ENCODE results near the gene SPATS2. TPM values are rescaled to one million over a fixed set of nuclear protein-coding genes. Genes with fewer than 3 reads are reported as not detected.

The SPATS2 gene
- total and polyA plus RNA-seq, 2 of the 4 experiments (the other 2 are of a cell fraction): 50.6 to 63.3 TPM

DNA sequence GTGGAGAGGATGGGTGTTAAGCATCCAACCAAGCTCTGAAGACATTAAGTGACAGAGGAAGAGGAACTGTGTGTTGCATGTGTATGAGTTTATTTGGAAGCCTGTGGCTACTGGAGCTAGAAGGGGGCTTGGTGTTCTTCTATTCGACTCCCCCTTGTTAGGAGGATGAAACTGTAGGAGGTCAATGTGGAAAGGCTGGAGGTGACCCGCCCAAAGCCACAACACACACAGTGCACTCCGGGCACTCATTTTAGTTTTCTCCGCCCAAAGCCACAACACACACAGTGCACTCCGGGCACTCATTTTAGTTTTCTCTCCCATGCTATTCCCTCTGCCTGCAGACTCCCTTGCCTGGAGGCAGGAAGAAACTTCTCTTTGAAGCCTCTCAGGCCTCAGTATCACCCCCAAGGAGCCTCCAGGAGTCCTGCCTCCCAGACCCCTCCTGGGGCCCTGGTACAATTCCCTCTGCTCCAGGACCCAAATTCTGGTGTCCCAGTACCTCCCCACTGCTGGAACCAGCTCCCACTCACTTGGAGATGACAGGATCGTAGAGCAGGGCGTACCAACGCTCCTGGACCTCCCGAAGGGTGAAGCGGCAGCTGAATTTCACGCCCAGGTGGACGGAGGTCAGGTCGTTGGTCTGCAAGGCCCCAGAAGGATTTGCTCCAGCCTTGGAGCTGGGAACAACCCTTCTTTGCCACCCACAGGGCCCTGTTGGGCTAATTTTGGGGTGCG is 196.9 kb downstream of the SPATS2 start:
- Histone ChIP-seq H3K4me3 (ENCODE audit: insufficient read depth, low read depth, low read length) (no peak overlapping the region), H3K4me2 (ENCODE audit: low read depth, low read length) (no peak overlapping the region), H3K56ac (ENCODE audit: extremely low read depth, insufficient read depth, low read length) (no peak overlapping the region), H3K9me1 (ENCODE audit: insufficient read depth, low read length) (0 out of 2 replicates have a peak, but pooled peaks cover 3% of the 10 kb centered on the region), H3K9me3 (ENCODE audit: control insufficient read depth, insufficient read depth, low read length) (no peaks in the 10 kb centered on the region), H3K23ac (ENCODE audit: low read depth, low read length) (no peak overlapping the region), H3K79me1 (ENCODE audit: low read depth in 1 of 2, low read length in 2 of 2) (peaks cover 31 to 44% of the 10 kb centered on the region in 2 experiments), H3K36me3 (ENCODE audit: control insufficient read depth, insufficient read depth, low read length) (peaks cover 43% of the 10 kb centered on the region), H2BK15ac (ENCODE audit: low read depth, low read length) (no peak overlapping the region), H3K27me3 (ENCODE audit: control insufficient read depth, insufficient read depth, low read length) (no peaks in the 10 kb centered on the region), H2AFZ (replicated peaks; ENCODE audit: low read length, poor library complexity) (no peak overlapping the region), H3K4ac (ENCODE audit: low read depth, low read length) (no peak overlapping the region), H4K8ac (ENCODE audit: low read depth in 2 of 2, low read length in 2 of 2) (no peak overlapping the region), H2BK120ac (ENCODE audit: low read depth, low read length) (no peak overlapping the region), H3K14ac (replicated peaks; ENCODE audit: low read depth, low read length) (no peak overlapping the region), H2BK20ac (ENCODE audit: low read depth, low read length) (no peak overlapping the region), H4K5ac (ENCODE audit: low read depth, low read length) (no peak overlapping the region), H2AK9ac (replicated peaks; ENCODE audit: low read depth, low read length, poor library complexity) (no peak overlapping the region), H2AK5ac (ENCODE audit: low read depth, low read length) (no peak overlapping the region), H2BK5ac (ENCODE audit: low read depth, low read length, poor library complexity, severe bottlenecking) (no peak overlapping the region), H3K4me1 (ENCODE audit: control insufficient read depth, insufficient read depth, low read length) (peaks cover 2% of the 10 kb centered on the region; the same call in 1 of the 2 replicates), H3K18ac (ENCODE audit: low read depth, low read length) (no peak overlapping the region), H4K91ac (ENCODE audit: insufficient read depth, low read depth, low read length) (no peak overlapping the region), H3K9ac (ENCODE audit: low read depth, low read length) (no peak overlapping the region), H3K27ac (ENCODE audit: insufficient read depth, low read length) (no peak overlapping the region), H4K20me1 (ENCODE audit: insufficient read depth, low read length) (peaks cover 5% of the 10 kb centered on the region; the same call in 1 of the 2 replicates)
- intact Hi-C loops (cut with micrococcal nuclease): no loop called here
- WGBS, 2 experiments (ENCODE audit: extremely low coverage in 2 of 2, insufficient read length in 1 of 2): 100% methylated on average over 4 of the region's 14 CpGs; no CpG with 5 or more reads in 1 of the 2 experiments
- in situ Hi-C loops (cut with MboI; ENCODE audit: low sequenced_read_pairs): no loop called here
- no TSS peak for BruUV-seq (replicated peaks)
- ATAC-seq (ENCODE audit: low read depth) (no peak), DNase-seq (no peak)
- dilution Hi-C loops (cut with HindIII; ENCODE audit: low sequenced_read_pairs, unreplicated experiment): no loop called here
- CTCF ChIA-PET: interaction anchor here (0.7 kb wide), 1 partner anchor 11 kb away, joined by 4 read pairs; no protein-coding TSS in a partner anchor
- POLR2A ChIA-PET (ENCODE audit: unreplicated experiment): no interaction called here
- TF ChIP-seq POLR2A (IDR thresholded peaks at IDR 0.05; ENCODE audit: low read depth, low read length): no peak
- TF ChIP-seq FOS (IDR thresholded peaks at IDR 0.05; ENCODE audit: low read depth, low read length): no peak
- no peak for TF ChIP-seq NFE2L2 (IDR thresholded peaks at IDR 0.05; ENCODE audit: low read depth, low read length)
- TF ChIP-seq, protein P1, sequence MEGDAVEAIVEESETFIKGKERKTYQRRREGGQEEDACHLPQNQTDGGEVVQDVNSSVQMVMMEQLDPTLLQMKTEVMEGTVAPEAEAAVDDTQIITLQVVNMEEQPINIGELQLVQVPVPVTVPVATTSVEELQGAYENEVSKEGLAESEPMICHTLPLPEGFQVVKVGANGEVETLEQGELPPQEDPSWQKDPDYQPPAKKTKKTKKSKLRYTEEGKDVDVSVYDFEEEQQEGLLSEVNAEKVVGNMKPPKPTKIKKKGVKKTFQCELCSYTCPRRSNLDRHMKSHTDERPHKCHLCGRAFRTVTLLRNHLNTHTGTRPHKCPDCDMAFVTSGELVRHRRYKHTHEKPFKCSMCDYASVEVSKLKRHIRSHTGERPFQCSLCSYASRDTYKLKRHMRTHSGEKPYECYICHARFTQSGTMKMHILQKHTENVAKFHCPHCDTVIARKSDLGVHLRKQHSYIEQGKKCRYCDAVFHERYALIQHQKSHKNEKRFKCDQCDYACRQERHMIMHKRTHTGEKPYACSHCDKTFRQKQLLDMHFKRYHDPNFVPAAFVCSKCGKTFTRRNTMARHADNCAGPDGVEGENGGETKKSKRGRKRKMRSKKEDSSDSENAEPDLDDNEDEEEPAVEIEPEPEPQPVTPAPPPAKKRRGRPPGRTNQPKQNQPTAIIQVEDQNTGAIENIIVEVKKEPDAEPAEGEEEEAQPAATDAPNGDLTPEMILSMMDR (conservative IDR thresholded peaks at IDR 0.05; ENCODE audit: low read depth, low read length): no peak
- no peak for TF ChIP-seq RFX5 (IDR thresholded peaks at IDR 0.05; ENCODE audit: low read depth, low read length)
- no peak for TF ChIP-seq CHD1 (IDR thresholded peaks at IDR 0.05; ENCODE audit: low read depth, low read length)
- TF ChIP-seq, protein P2, sequence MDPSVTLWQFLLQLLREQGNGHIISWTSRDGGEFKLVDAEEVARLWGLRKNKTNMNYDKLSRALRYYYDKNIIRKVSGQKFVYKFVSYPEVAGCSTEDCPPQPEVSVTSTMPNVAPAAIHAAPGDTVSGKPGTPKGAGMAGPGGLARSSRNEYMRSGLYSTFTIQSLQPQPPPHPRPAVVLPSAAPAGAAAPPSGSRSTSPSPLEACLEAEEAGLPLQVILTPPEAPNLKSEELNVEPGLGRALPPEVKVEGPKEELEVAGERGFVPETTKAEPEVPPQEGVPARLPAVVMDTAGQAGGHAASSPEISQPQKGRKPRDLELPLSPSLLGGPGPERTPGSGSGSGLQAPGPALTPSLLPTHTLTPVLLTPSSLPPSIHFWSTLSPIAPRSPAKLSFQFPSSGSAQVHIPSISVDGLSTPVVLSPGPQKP (IDR thresholded peaks at IDR 0.05; ENCODE audit: borderline replicate concordance, low read depth, low read length): no peak
- no peak for TF ChIP-seq MXI1 (IDR thresholded peaks at IDR 0.05; ENCODE audit: borderline replicate concordance, low read depth, low read length)
- TF ChIP-seq, protein P3, sequence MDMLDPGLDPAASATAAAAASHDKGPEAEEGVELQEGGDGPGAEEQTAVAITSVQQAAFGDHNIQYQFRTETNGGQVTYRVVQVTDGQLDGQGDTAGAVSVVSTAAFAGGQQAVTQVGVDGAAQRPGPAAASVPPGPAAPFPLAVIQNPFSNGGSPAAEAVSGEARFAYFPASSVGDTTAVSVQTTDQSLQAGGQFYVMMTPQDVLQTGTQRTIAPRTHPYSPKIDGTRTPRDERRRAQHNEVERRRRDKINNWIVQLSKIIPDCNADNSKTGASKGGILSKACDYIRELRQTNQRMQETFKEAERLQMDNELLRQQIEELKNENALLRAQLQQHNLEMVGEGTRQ (IDR thresholded peaks at IDR 0.05; ENCODE audit: low read depth, low read length): no peak
- no peak for TF ChIP-seq CEBPB (IDR thresholded peaks at IDR 0.05; ENCODE audit: low read depth, low read length)
- no peak for TF ChIP-seq RAD21 (IDR thresholded peaks at IDR 0.05; ENCODE audit: low read length)
- no peak for TF ChIP-seq RCOR1 (IDR thresholded peaks at IDR 0.05; ENCODE audit: insufficient replicate concordance, low read length)
- no peak for TF ChIP-seq MAFK (IDR thresholded peaks at IDR 0.05; ENCODE audit: low read depth, low read length)
- TF ChIP-seq MAZ (IDR thresholded peaks at IDR 0.05; ENCODE audit: borderline replicate concordance, low read depth, low read length): no peak
- TF ChIP-seq BHLHE40 (IDR thresholded peaks at IDR 0.05; ENCODE audit: low read depth, low read length): no peak

Data from IMR-90 (cell line).